ENCODE data around the gene PPP2R5B.

DNA sequence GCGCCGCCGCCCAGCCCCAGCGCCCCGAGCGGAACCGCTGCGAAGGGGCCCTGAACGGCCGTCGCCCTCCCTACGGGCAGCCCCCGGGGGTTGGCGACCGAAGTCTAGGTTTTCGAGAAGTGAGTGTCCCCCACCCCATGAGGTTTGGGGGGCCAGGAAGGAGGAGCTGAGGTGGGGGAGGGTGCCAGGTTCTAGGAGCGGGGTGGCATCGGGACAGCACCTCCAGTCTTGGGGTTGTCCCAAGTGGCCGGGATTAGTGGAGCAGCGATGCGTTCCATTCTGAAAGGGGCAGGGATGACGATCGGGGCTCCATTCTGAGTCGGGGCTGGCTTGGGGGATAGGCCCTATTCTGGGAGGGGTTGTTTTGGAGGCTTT lies 408 bp downstream of the PPP2R5B start:
- TF ChIP-seq, protein P1, sequence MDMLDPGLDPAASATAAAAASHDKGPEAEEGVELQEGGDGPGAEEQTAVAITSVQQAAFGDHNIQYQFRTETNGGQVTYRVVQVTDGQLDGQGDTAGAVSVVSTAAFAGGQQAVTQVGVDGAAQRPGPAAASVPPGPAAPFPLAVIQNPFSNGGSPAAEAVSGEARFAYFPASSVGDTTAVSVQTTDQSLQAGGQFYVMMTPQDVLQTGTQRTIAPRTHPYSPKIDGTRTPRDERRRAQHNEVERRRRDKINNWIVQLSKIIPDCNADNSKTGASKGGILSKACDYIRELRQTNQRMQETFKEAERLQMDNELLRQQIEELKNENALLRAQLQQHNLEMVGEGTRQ (CRISPR knock-in tag; IDR thresholded peaks at IDR 0.05), result no peak
- TF ChIP-seq, protein P2, sequence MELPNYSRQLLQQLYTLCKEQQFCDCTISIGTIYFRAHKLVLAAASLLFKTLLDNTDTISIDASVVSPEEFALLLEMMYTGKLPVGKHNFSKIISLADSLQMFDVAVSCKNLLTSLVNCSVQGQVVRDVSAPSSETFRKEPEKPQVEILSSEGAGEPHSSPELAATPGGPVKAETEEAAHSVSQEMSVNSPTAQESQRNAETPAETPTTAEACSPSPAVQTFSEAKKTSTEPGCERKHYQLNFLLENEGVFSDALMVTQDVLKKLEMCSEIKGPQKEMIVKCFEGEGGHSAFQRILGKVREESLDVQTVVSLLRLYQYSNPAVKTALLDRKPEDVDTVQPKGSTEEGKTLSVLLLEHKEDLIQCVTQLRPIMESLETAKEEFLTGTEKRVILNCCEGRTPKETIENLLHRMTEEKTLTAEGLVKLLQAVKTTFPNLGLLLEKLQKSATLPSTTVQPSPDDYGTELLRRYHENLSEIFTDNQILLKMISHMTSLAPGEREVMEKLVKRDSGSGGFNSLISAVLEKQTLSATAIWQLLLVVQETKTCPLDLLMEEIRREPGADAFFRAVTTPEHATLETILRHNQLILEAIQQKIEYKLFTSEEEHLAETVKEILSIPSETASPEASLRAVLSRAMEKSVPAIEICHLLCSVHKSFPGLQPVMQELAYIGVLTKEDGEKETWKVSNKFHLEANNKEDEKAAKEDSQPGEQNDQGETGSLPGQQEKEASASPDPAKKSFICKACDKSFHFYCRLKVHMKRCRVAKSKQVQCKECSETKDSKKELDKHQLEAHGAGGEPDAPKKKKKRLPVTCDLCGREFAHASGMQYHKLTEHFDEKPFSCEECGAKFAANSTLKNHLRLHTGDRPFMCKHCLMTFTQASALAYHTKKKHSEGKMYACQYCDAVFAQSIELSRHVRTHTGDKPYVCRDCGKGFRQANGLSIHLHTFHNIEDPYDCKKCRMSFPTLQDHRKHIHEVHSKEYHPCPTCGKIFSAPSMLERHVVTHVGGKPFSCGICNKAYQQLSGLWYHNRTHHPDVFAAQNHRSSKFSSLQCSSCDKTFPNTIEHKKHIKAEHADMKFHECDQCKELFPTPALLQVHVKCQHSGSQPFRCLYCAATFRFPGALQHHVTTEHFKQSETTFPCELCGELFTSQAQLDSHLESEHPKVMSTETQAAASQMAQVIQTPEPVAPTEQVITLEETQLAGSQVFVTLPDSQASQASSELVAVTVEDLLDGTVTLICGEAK (IDR thresholded peaks at IDR 0.05), result no peak
- TF ChIP-seq, protein P2 (CRISPR knock-in tag; IDR thresholded peaks at IDR 0.05), result no peak
- TF ChIP-seq ZNF232 (CRISPR knock-in tag; IDR thresholded peaks at IDR 0.05), result no peak
- no peak for TF ChIP-seq SREBF2 (CRISPR knock-in tag; IDR thresholded peaks at IDR 0.05)
- TF ChIP-seq, protein P3, sequence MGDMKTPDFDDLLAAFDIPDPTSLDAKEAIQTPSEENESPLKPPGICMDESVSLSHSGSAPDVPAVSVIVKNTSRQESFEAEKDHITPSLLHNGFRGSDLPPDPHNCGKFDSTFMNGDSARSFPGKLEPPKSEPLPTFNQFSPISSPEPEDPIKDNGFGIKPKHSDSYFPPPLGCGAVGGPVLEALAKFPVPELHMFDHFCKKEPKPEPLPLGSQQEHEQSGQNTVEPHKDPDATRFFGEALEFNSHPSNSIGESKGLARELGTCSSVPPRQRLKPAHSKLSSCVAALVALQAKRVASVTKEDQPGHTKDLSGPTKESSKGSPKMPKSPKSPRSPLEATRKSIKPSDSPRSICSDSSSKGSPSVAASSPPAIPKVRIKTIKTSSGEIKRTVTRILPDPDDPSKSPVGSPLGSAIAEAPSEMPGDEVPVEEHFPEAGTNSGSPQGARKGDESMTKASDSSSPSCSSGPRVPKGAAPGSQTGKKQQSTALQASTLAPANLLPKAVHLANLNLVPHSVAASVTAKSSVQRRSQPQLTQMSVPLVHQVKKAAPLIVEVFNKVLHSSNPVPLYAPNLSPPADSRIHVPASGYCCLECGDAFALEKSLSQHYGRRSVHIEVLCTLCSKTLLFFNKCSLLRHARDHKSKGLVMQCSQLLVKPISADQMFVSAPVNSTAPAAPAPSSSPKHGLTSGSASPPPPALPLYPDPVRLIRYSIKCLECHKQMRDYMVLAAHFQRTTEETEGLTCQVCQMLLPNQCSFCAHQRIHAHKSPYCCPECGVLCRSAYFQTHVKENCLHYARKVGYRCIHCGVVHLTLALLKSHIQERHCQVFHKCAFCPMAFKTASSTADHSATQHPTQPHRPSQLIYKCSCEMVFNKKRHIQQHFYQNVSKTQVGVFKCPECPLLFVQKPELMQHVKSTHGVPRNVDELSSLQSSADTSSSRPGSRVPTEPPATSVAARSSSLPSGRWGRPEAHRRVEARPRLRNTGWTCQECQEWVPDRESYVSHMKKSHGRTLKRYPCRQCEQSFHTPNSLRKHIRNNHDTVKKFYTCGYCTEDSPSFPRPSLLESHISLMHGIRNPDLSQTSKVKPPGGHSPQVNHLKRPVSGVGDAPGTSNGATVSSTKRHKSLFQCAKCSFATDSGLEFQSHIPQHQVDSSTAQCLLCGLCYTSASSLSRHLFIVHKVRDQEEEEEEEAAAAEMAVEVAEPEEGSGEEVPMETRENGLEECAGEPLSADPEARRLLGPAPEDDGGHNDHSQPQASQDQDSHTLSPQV (IDR thresholded peaks at IDR 0.05), result no peak
